Measurements from ENCODE around the gene GPATCH4. TPM values are rescaled to one million over a fixed set of nuclear protein-coding genes. Genes with fewer than 3 reads are reported as not detected.

GPATCH4 gene
- total RNA-seq, 1 experiment from 2014 or later, result 44.4 TPM

DNA sequence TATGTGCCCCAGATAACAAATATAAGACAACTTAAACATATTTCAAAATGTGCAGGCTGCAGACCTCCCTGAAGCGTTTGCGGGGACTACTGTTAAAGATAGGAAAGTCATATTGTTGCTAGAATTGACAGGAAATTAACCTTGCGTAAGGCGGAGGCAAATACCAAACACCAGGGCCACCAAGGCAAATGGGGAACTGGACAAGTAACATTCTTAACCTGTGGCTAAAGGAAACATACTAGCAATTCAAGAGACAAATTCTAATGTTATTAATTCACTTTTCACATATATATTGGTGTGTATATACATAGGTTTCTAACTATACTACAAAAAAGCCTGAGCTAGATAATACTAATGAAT, 24.8 kb upstream of the GPATCH4 start:
- ChIA-PET CTCF (interaction anchor here (0.7 to 3.0 kb wide), 5 partner anchors 13 to 200 kb away, joined by 3 to 41 read pairs (median 5); no protein-coding TSS in a partner anchor), POLR2A (no interaction called here)
- Histone ChIP-seq H3K4me1 (ENCODE audit: control insufficient read depth, insufficient read depth, low read length) (peaks cover 4% of the 10 kb centered on the region), H3K27me3 (ENCODE audit: control insufficient read depth, insufficient read depth, low read length) (peaks cover 2% of the 10 kb centered on the region; the same call in 1 of the 2 replicates), H3K36me3 (ENCODE audit: control insufficient read depth, insufficient read depth, low read length) (no peaks in the 10 kb centered on the region), H3K27ac (ENCODE audit: low read length) (no peak overlapping the region), H3K9me3 (ENCODE audit: control insufficient read depth, insufficient read depth, low read depth, low read length) (no peaks in the 10 kb centered on the region), H3K4me3 (ENCODE audit: low read depth in 2 of 2, low read length in 2 of 2) (no peak overlapping the region)
- TF ChIP-seq SIN3A (IDR thresholded peaks at IDR 0.05; ENCODE audit: borderline replicate concordance, insufficient read depth, low read depth, low read length) (no peak), POLR2AphosphoS5 (IDR thresholded peaks at IDR 0.05; ENCODE audit: low read depth, low read length) (no peak), TCF7L2 (IDR thresholded peaks at IDR 0.05; ENCODE audit: low read depth, low read length) (no peak)
- TF ChIP-seq, protein P1, sequence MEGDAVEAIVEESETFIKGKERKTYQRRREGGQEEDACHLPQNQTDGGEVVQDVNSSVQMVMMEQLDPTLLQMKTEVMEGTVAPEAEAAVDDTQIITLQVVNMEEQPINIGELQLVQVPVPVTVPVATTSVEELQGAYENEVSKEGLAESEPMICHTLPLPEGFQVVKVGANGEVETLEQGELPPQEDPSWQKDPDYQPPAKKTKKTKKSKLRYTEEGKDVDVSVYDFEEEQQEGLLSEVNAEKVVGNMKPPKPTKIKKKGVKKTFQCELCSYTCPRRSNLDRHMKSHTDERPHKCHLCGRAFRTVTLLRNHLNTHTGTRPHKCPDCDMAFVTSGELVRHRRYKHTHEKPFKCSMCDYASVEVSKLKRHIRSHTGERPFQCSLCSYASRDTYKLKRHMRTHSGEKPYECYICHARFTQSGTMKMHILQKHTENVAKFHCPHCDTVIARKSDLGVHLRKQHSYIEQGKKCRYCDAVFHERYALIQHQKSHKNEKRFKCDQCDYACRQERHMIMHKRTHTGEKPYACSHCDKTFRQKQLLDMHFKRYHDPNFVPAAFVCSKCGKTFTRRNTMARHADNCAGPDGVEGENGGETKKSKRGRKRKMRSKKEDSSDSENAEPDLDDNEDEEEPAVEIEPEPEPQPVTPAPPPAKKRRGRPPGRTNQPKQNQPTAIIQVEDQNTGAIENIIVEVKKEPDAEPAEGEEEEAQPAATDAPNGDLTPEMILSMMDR (IDR thresholded peaks at IDR 0.05), result no peak; the same call in none of the 2 replicates
- TF ChIP-seq, protein P2, sequence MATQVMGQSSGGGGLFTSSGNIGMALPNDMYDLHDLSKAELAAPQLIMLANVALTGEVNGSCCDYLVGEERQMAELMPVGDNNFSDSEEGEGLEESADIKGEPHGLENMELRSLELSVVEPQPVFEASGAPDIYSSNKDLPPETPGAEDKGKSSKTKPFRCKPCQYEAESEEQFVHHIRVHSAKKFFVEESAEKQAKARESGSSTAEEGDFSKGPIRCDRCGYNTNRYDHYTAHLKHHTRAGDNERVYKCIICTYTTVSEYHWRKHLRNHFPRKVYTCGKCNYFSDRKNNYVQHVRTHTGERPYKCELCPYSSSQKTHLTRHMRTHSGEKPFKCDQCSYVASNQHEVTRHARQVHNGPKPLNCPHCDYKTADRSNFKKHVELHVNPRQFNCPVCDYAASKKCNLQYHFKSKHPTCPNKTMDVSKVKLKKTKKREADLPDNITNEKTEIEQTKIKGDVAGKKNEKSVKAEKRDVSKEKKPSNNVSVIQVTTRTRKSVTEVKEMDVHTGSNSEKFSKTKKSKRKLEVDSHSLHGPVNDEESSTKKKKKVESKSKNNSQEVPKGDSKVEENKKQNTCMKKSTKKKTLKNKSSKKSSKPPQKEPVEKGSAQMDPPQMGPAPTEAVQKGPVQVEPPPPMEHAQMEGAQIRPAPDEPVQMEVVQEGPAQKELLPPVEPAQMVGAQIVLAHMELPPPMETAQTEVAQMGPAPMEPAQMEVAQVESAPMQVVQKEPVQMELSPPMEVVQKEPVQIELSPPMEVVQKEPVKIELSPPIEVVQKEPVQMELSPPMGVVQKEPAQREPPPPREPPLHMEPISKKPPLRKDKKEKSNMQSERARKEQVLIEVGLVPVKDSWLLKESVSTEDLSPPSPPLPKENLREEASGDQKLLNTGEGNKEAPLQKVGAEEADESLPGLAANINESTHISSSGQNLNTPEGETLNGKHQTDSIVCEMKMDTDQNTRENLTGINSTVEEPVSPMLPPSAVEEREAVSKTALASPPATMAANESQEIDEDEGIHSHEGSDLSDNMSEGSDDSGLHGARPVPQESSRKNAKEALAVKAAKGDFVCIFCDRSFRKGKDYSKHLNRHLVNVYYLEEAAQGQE (IDR thresholded peaks at IDR 0.05; ENCODE audit: insufficient read depth in 1 of 2, low read depth in 2 of 2, low read length in 1 of 2), result no peak
- in situ Hi-C loops (cut with HindIII; ENCODE audit: low pct_unique_long_range_greater_than_20kb, low sequenced_read_pairs), result no loop called here
- no peak for DNase-seq (ENCODE audit: low read depth, low spot score)
- intact Hi-C loops (cut with micrococcal nuclease; ENCODE audit: unreplicated experiment), result loop anchor here (1.0 kb wide), 1 partner anchor 32 kb away; no protein-coding TSS in a partner anchor
- no peak for ATAC-seq
- no TSS peak for BruUV-seq (replicated peaks)

DNA sequence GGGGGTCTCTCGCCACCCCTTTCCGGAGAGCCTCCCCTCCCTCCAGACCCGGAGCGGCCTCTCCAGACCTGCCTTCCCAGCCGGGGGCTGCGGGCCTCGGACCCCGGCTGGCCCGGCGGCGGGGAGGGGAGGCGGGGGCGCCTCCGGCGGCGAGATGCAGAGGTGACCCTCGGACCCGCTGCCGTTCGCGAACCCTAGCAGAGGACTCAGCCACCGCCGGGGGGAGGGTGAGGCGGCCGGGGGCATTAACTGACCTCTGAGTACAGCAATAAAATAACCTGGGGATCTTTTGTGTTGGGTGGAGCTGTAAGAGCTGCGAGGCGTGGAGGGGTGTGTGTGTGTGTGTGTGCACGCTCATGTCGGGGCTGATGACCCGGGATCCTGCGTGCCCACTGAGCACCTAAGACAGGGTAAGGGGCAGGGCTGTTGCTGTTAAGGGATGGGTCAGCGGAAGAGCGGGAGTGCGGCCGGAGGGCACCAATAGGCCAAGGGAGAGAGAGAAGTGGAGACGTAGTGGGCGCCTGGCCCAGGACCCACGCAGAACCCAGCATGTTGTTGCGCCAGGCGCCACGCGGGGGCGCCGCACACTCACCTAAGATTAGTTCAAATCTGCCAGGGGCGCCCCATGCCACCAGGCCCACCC, 24.3 kb upstream of the GPATCH4 start:
- Histone ChIP-seq H3K27me3 (ENCODE audit: control insufficient read depth, insufficient read depth, low read length) (peaks cover 2% of the 10 kb centered on the region; the same call in 1 of the 2 replicates), H3K4me3 (ENCODE audit: low read depth in 2 of 2, low read length in 2 of 2) (peak overlapping the region; percentile 47 to 54), H3K9me3 (ENCODE audit: control insufficient read depth, insufficient read depth, low read depth, low read length) (no peaks in the 10 kb centered on the region), H3K27ac (ENCODE audit: low read length) (no peak overlapping the region), H3K36me3 (ENCODE audit: control insufficient read depth, insufficient read depth, low read length) (no peaks in the 10 kb centered on the region), H3K4me1 (ENCODE audit: control insufficient read depth, insufficient read depth, low read length) (peaks cover 4% of the 10 kb centered on the region)
- DNase-seq (ENCODE audit: low read depth, low spot score) (no peak), ATAC-seq (peak; percentile 43)
- in situ Hi-C loops (cut with HindIII; ENCODE audit: low pct_unique_long_range_greater_than_20kb, low sequenced_read_pairs) (no loop called here), intact Hi-C loops (cut with micrococcal nuclease; ENCODE audit: unreplicated experiment) (loop anchor here (1.0 kb wide), 1 partner anchor 33 kb away; no protein-coding TSS in a partner anchor)
- CTCF ChIA-PET, result interaction anchor here (0.6 to 3.0 kb wide), 4 partner anchors 13 to 207 kb away, joined by 3 to 41 read pairs (median 4); no protein-coding TSS in a partner anchor
- POLR2A ChIA-PET, result no interaction called here
- BruUV-seq (replicated peaks), result no TSS peak
- TF ChIP-seq, protein P1 (IDR thresholded peaks at IDR 0.05), result peak; percentile 96
- TF ChIP-seq TCF7L2 (IDR thresholded peaks at IDR 0.05; ENCODE audit: low read depth, low read length), result no peak

All from Panc1 (cell line).